Activated T-helper 2 cell treated with anti-CD3 and anti-CD28 coated beads, Interferon-gamma antibody, Interleukin-2, Interleukin-4, amounts not matched to agents 10 μg/mL and 5 μg/mL and 100 μg/mL, durations not matched to agents 14 hours and 24 hours and 36 hours (primary cell): ENCODE results near the gene MKI67. TPM values are rescaled to one million over a fixed set of nuclear protein-coding genes. Genes with fewer than 3 reads are reported as not detected.

ENCODE experiments used
- DNase-seq: peaks from one replicate; pipeline ENCODE4 v3.0.0; 2021; ENCODE audit warnings: low spot score
- H3K27ac Mint-ChIP-seq: one replicate; pipeline ENCODE4 v1.8.0; 2021; ENCODE audit warnings: mixed read lengths
- H3K27me3 Mint-ChIP-seq: one replicate; pipeline ENCODE4 v1.8.0; 2021; ENCODE audit warnings: low read depth, mixed read lengths
- H3K36me3 Mint-ChIP-seq: one replicate; pipeline ENCODE4 v1.8.0; 2021; ENCODE audit warnings: low read depth, mixed read lengths
- H3K4me1 Mint-ChIP-seq: one replicate; pipeline ENCODE4 v1.8.0; 2021; ENCODE audit warnings: low read depth, mixed read lengths
- H3K4me3 Mint-ChIP-seq: one replicate; pipeline ENCODE4 v1.8.0; 2021; ENCODE audit warnings: low read depth, mild to moderate bottlenecking, moderate library complexity, mixed read lengths
- H3K9me3 Mint-ChIP-seq: one replicate; pipeline ENCODE4 v1.8.0; 2021; ENCODE audit warnings: mixed read lengths
- intact Hi-C: fragments of 100-400 bp; cut with micrococcal nuclease; formaldehyde crosslinking; loops from one replicate; pipeline ENCODE4 v1.15.1; 2023
- total RNA-seq: library from RNA; stranded (reverse); gene quantifications from 2 replicates; pipeline ENCODE4 v1.2.3, GENCODE V29; 2022

Gene MKI67
- total RNA-seq, 1 donor from 2014 or later = 163 TPM

- no peak overlapping the region for H3K4me3 Mint-ChIP-seq
- intact Hi-C loops = no loop called here
- DNase-seq = no peak
- no peaks in the 10 kb centered on the region for H3K9me3 Mint-ChIP-seq
- H3K27me3 Mint-ChIP-seq = peaks cover 35% of the 10 kb centered on the region
- no peaks in the 10 kb centered on the region for H3K36me3 Mint-ChIP-seq
- no peak overlapping the region for H3K27ac Mint-ChIP-seq
- peaks cover 24% of the 10 kb centered on the region for H3K4me1 Mint-ChIP-seq
Observed at GRCh38 chr10:128158021-128158795, 32.0 kb upstream of the MKI67 start.

- Mint-ChIP-seq H3K27me3 (peaks cover 43% of the 10 kb centered on the region), H3K36me3 (no peaks in the 10 kb centered on the region), H3K9me3 (no peaks in the 10 kb centered on the region), H3K27ac (no peak overlapping the region), H3K4me1 (peaks cover 22% of the 10 kb centered on the region), H3K4me3 (no peak overlapping the region)
- no peak for DNase-seq
- intact Hi-C loops = no loop called here
Observed at GRCh38 chr10:128156999-128157755, 31.0 kb upstream of the MKI67 start.

GRCh38 chr10:128152741-128153580 lies 26.7 kb upstream of the MKI67 start:
- Mint-ChIP-seq H3K27me3 (peaks cover 60% of the 10 kb centered on the region), H3K36me3 (no peaks in the 10 kb centered on the region), H3K9me3 (no peaks in the 10 kb centered on the region), H3K27ac (no peak overlapping the region), H3K4me1 (no peaks in the 10 kb centered on the region), H3K4me3 (no peak overlapping the region)
- no peak for DNase-seq
- intact Hi-C loops = no loop called here

- DNase-seq = no peak
- peaks cover 45% of the 10 kb centered on the region for H3K27me3 Mint-ChIP-seq
- H3K27ac Mint-ChIP-seq = no peak overlapping the region
- H3K36me3 Mint-ChIP-seq = peaks cover 4% of the 10 kb centered on the region
- peak overlapping the region; percentile 46 for H3K4me3 Mint-ChIP-seq
- peaks cover 16% of the 10 kb centered on the region for H3K4me1 Mint-ChIP-seq
- intact Hi-C loops = no loop called here
- H3K9me3 Mint-ChIP-seq = peaks cover 5% of the 10 kb centered on the region
Observed at GRCh38 chr10:128151031-128151430, 24.8 kb upstream of the MKI67 start.

- no peak overlapping the region for H3K27ac Mint-ChIP-seq
- H3K36me3 Mint-ChIP-seq = peaks cover 7% of the 10 kb centered on the region
- H3K9me3 Mint-ChIP-seq = peaks cover 10% of the 10 kb centered on the region
- H3K4me3 Mint-ChIP-seq = peak overlapping the region; percentile 65
- no peak for DNase-seq
- intact Hi-C loops = loop anchor here (1.0 kb wide), 1 partner anchor 72 kb away; no protein-coding TSS in a partner anchor
- H3K27me3 Mint-ChIP-seq = peaks cover 40% of the 10 kb centered on the region
- peaks cover 19% of the 10 kb centered on the region for H3K4me1 Mint-ChIP-seq
Observed at GRCh38 chr10:128150561-128150960, 24.3 kb upstream of the MKI67 start.

GRCh38 chr10:128150045-128150493 lies 23.8 kb upstream of the MKI67 start:
- no peak overlapping the region for H3K27ac Mint-ChIP-seq
- intact Hi-C loops = loop anchor here (1.0 kb wide), 1 partner anchor 72 kb away; no protein-coding TSS in a partner anchor
- H3K27me3 Mint-ChIP-seq = peaks cover 39% of the 10 kb centered on the region
- H3K9me3 Mint-ChIP-seq = peaks cover 15% of the 10 kb centered on the region
- peak; percentile 72 for DNase-seq
- H3K36me3 Mint-ChIP-seq = peaks cover 9% of the 10 kb centered on the region
- H3K4me1 Mint-ChIP-seq = peaks cover 19% of the 10 kb centered on the region
- peak overlapping the region; percentile 65 for H3K4me3 Mint-ChIP-seq

- H3K36me3 Mint-ChIP-seq = peaks cover 9% of the 10 kb centered on the region
- H3K9me3 Mint-ChIP-seq = peaks cover 16% of the 10 kb centered on the region
- H3K4me3 Mint-ChIP-seq = peak overlapping the region; percentile 43
- no peak for DNase-seq
- peaks cover 23% of the 10 kb centered on the region for H3K4me1 Mint-ChIP-seq
- peaks cover 38% of the 10 kb centered on the region for H3K27me3 Mint-ChIP-seq
- no peak overlapping the region for H3K27ac Mint-ChIP-seq
- intact Hi-C loops = loop anchor here (1.0 kb wide), 1 partner anchor 71 kb away; no protein-coding TSS in a partner anchor
Observed at GRCh38 chr10:128149267-128150014, 23.2 kb upstream of the MKI67 start.

GRCh38 chr10:128147669-128148068 lies 21.4 kb upstream of the MKI67 start:
- intact Hi-C loops = loop anchor here (1.0 to 2.0 kb wide), 3 partner anchors 21 to 83 kb away; partner anchors contain the start of gene MKI67
- H3K9me3 Mint-ChIP-seq = peaks cover 16% of the 10 kb centered on the region
- no peak for DNase-seq
- peaks cover 9% of the 10 kb centered on the region for H3K36me3 Mint-ChIP-seq
- H3K27me3 Mint-ChIP-seq = peaks cover 28% of the 10 kb centered on the region
- no peak overlapping the region for H3K27ac Mint-ChIP-seq
- H3K4me3 Mint-ChIP-seq = no peak overlapping the region
- H3K4me1 Mint-ChIP-seq = peaks cover 25% of the 10 kb centered on the region

- Mint-ChIP-seq H3K27ac (no peak overlapping the region), H3K36me3 (peaks cover 9% of the 10 kb centered on the region), H3K27me3 (peaks cover 26% of the 10 kb centered on the region), H3K4me1 (peaks cover 25% of the 10 kb centered on the region), H3K4me3 (no peak overlapping the region), H3K9me3 (peaks cover 16% of the 10 kb centered on the region)
- intact Hi-C loops = loop anchor here (1.0 to 2.0 kb wide), 3 partner anchors 21 to 82 kb away; partner anchors contain the start of gene MKI67
- no peak for DNase-seq
Observed at GRCh38 chr10:128147064-128147463, 20.8 kb upstream of the MKI67 start.

- DNase-seq = no peak
- peaks cover 21% of the 10 kb centered on the region for H3K27me3 Mint-ChIP-seq
- H3K9me3 Mint-ChIP-seq = peaks cover 16% of the 10 kb centered on the region
- H3K4me3 Mint-ChIP-seq = no peak overlapping the region
- intact Hi-C loops = no loop called here
- H3K4me1 Mint-ChIP-seq = peaks cover 25% of the 10 kb centered on the region
- H3K27ac Mint-ChIP-seq = no peak overlapping the region
- H3K36me3 Mint-ChIP-seq = peaks cover 9% of the 10 kb centered on the region
Observed at GRCh38 chr10:128144547-128144946, 18.3 kb upstream of the MKI67 start.

GRCh38 chr10:128143531-128143930 lies 17.3 kb upstream of the MKI67 start:
- intact Hi-C loops = no loop called here
- peaks cover 9% of the 10 kb centered on the region for H3K36me3 Mint-ChIP-seq
- H3K4me1 Mint-ChIP-seq = peaks cover 25% of the 10 kb centered on the region
- no peak overlapping the region for H3K27ac Mint-ChIP-seq
- DNase-seq = no peak
- H3K4me3 Mint-ChIP-seq = no peak overlapping the region
- peaks cover 19% of the 10 kb centered on the region for H3K27me3 Mint-ChIP-seq
- H3K9me3 Mint-ChIP-seq = peaks cover 16% of the 10 kb centered on the region

GRCh38 chr10:128140425-128140824 lies 14.2 kb upstream of the MKI67 start:
- H3K4me3 Mint-ChIP-seq = no peak overlapping the region
- peaks cover 18% of the 10 kb centered on the region for H3K27me3 Mint-ChIP-seq
- peaks cover 1% of the 10 kb centered on the region for H3K36me3 Mint-ChIP-seq
- H3K9me3 Mint-ChIP-seq = peaks cover 5% of the 10 kb centered on the region
- intact Hi-C loops = no loop called here
- peaks cover 7% of the 10 kb centered on the region for H3K4me1 Mint-ChIP-seq
- DNase-seq = no peak
- H3K27ac Mint-ChIP-seq = no peak overlapping the region
